HEK293T (cell line): ENCODE results near the gene OLFM1.

Experiments used
- ARNT ChIP-seq: fragments of 450-650 bp; IDR thresholded peaks from 2 replicates; pipeline ENCODE4 v1.6.1; 2017; ENCODE audit warnings: mild to moderate bottlenecking
- BHLHE40 ChIP-seq: fragments of 450-650 bp; IDR thresholded peaks from 2 replicates; pipeline ENCODE4 v1.6.1; 2016; ENCODE audit warnings: mild to moderate bottlenecking, moderate library complexity, borderline replicate concordance
- CTBP1 ChIP-seq: fragments of 450-650 bp; IDR thresholded peaks from 2 replicates; pipeline ENCODE4 v1.6.1; 2016; ENCODE audit warnings: borderline replicate concordance
- ELF4 ChIP-seq: fragments of 450-650 bp; IDR thresholded peaks from 2 replicates; pipeline ENCODE4 v1.6.1; 2017; ENCODE audit warnings: antibody characterized with exemption
- FOXA1 ChIP-seq: fragments of 450-650 bp; IDR thresholded peaks from 2 replicates; pipeline ENCODE4 v1.6.1; 2016; ENCODE audit warnings: mild to moderate bottlenecking
- FOXK2 ChIP-seq: fragments of 450-650 bp; IDR thresholded peaks from 2 replicates; pipeline ENCODE4 v1.6.1; 2016; ENCODE audit warnings: mild to moderate bottlenecking
- FOXM1 ChIP-seq: fragments of 450-650 bp; IDR thresholded peaks from 2 replicates; pipeline ENCODE4 v1.6.1; 2017; ENCODE audit warnings: mild to moderate bottlenecking, borderline replicate concordance
- HDGF ChIP-seq: fragments of 450-650 bp; IDR thresholded peaks from 2 replicates; pipeline ENCODE4 v1.6.1; 2017; ENCODE audit warnings: antibody characterized with exemption, borderline replicate concordance
- NFRKB ChIP-seq: fragments of 450-650 bp; IDR thresholded peaks from 2 replicates; pipeline ENCODE4 v1.6.1; 2016; ENCODE audit warnings: mild to moderate bottlenecking, moderate library complexity
- SP1 ChIP-seq: fragments of 450-650 bp; IDR thresholded peaks from 2 replicates; pipeline ENCODE4 v1.6.1; 2017
- SUZ12 ChIP-seq: fragments of 450-650 bp; IDR thresholded peaks from 2 replicates; pipeline ENCODE4 v1.6.1; 2016; ENCODE audit warnings: mild to moderate bottlenecking
- TARDBP ChIP-seq: fragments of 450-650 bp; IDR thresholded peaks from 2 replicates; pipeline ENCODE4 v1.6.1; 2016
- ZNF384 ChIP-seq: fragments of 450-650 bp; IDR thresholded peaks from 2 replicates; pipeline ENCODE4 v1.6.1; 2016

GRCh38 chr9:135060461-135061116, 26.9 kb upstream of the OLFM1 start:
- TF ChIP-seq FOXK2 (no peak), TARDBP (no peak), FOXM1 (no peak), ZNF384 (no peak), ELF4 (no peak), SUZ12 (no peak), ARNT (no peak), BHLHE40 (no peak), NFRKB (no peak), HDGF (no peak), CTBP1 (no peak), SP1 (no peak), FOXA1 (no peak)
